BLaER1 (cell line): ENCODE measurements around the gene SENP8.
"Not testable (repeated sequence)": the region's sequence is repeated elsewhere in the genome, so short reads cannot be mapped to it uniquely, and the experiment has no call there.

Source experiments
- H3K27ac ChIP-seq: shearing (Covaris generic); formaldehyde crosslinking; 2 replicates; pipeline ENCODE4 v1.8.1; 2022
- H3K27me3 ChIP-seq: shearing (Covaris generic); formaldehyde crosslinking; 2 replicates; pipeline ENCODE4 v1.8.1; 2022
- H3K36me3 ChIP-seq: shearing (Covaris generic); formaldehyde crosslinking; 2 replicates; pipeline ENCODE4 v1.8.1; 2022
- H3K4me1 ChIP-seq: shearing (Covaris generic); formaldehyde crosslinking; 2 replicates; pipeline ENCODE4 v1.8.1; 2022
- H3K4me2 ChIP-seq: shearing (Covaris generic); formaldehyde crosslinking; 2 replicates; pipeline ENCODE4 v1.8.1; 2022
- H3K4me3 ChIP-seq: shearing (Covaris generic); formaldehyde crosslinking; 2 replicates; pipeline ENCODE4 v1.8.1; 2022
- H3K9ac ChIP-seq: shearing (Covaris generic); formaldehyde crosslinking; 2 replicates; pipeline ENCODE4 v1.8.1; 2022
- H3K9me3 ChIP-seq: shearing (Covaris generic); formaldehyde crosslinking; 2 replicates; pipeline ENCODE4 v1.8.1; 2022
- H4K20me1 ChIP-seq: shearing (Covaris generic); formaldehyde crosslinking; 2 replicates; pipeline ENCODE4 v1.8.1; 2022
- Cebpa-rat ChIP-seq: shearing (Covaris generic); IDR thresholded peaks from 2 replicates; pipeline ENCODE4 v1.8.1; 2022

SENP8 gene

GRCh38 chr15:72118017-72118978 lies at the start of gene SENP8, which contains the start of gene MYO9A:
Gene SENP8, plus strand, starts transcription at chr15:72118403. Its CDS starts 21,221 bp downstream, at chr15:72139624.
Gene MYO9A, minus strand, starts transcription at chr15:72118150. Its CDS starts 71,587 bp downstream, at chr15:72046563.
- no peaks in the 10 kb centered on the region for H3K36me3 ChIP-seq
- peaks cover 29% of the 10 kb centered on the region for H3K4me1 ChIP-seq
- H4K20me1 ChIP-seq, result peaks cover 40% of the 10 kb centered on the region
- peak within 1 kb of the TSS; percentile 98 for H3K4me3 ChIP-seq
- peak within 1 kb of the TSS; percentile 87 for H3K9ac ChIP-seq
- H3K27me3 ChIP-seq, result no peaks in the 10 kb centered on the region
- peak within 1 kb of the TSS; percentile 99 for H3K4me2 ChIP-seq
- H3K9me3 ChIP-seq, result no peaks in the 10 kb centered on the region
- peak within 1 kb of the TSS; percentile 89 for H3K27ac ChIP-seq
- peak; percentile 86 for TF ChIP-seq Cebpa-rat

- Histone ChIP-seq H3K4me2 (no peak overlapping the region), H3K9ac (no peak overlapping the region), H3K4me1 (peaks cover 18% of the 10 kb centered on the region), H4K20me1 (no peaks in the 10 kb centered on the region; the same call in 1 of the 2 replicates), H3K27ac (no peak overlapping the region), H3K36me3 (no peaks in the 10 kb centered on the region), H3K4me3 (no peak overlapping the region), H3K9me3 (peaks cover 10% of the 10 kb centered on the region; the same call in 1 of the 2 replicates), H3K27me3 (no peaks in the 10 kb centered on the region)
- no peak for TF ChIP-seq Cebpa-rat
Observed at GRCh38 chr15:72068856-72069255, 49.3 kb upstream of the SENP8 start.

- Histone ChIP-seq H3K27ac (no peak overlapping the region), H3K4me2 (peak overlapping the region; percentile 4; the same call in 1 of the 2 replicates), H4K20me1 (no peaks in the 10 kb centered on the region; the same call in 1 of the 2 replicates), H3K36me3 (no peaks in the 10 kb centered on the region), H3K4me3 (no peak overlapping the region), H3K9ac (no peak overlapping the region), H3K4me1 (peaks cover 18% of the 10 kb centered on the region), H3K9me3 (peaks cover 10% of the 10 kb centered on the region; the same call in 1 of the 2 replicates), H3K27me3 (no peaks in the 10 kb centered on the region)
- no peak for TF ChIP-seq Cebpa-rat
Observed at GRCh38 chr15:72070817-72071447, 47.3 kb upstream of the SENP8 start.

DNA sequence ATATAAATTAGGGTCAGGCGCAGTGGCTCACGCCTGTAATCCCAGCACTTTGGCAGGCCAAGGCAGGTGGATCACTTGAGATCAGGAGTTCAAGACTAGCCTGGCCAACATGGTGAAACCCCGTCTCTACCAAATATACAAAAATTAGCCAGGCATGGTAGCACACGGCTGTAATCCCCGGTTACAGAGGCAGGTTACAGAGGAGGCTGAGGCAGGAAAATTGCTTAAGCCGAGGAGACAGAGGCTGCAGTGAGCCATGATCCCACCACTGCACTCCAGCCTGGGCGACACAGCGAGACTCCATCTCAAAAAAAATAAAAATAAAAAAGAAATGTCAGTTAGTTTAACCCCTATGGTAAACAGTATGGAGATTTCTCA lies 46.8 kb upstream of the SENP8 start:
- peak overlapping the region; percentile 4; the same call in 1 of the 2 replicates for H3K4me2 ChIP-seq
- not testable (repeated sequence) for H3K27ac ChIP-seq

GRCh38 chr15:72074335-72075060 lies 43.7 kb upstream of the SENP8 start:
- Histone ChIP-seq H3K36me3 (no peaks in the 10 kb centered on the region), H3K4me2 (no peak overlapping the region), H3K9me3 (peaks cover 10% of the 10 kb centered on the region; the same call in 1 of the 2 replicates), H3K4me3 (no peak overlapping the region), H4K20me1 (no peaks in the 10 kb centered on the region; the same call in 1 of the 2 replicates), H3K27ac (no peak overlapping the region), H3K27me3 (no peaks in the 10 kb centered on the region), H3K4me1 (peaks cover 44% of the 10 kb centered on the region), H3K9ac (no peak overlapping the region)
- TF ChIP-seq Cebpa-rat, result no peak

More for the DNA sequence above, 46.8 kb upstream of the SENP8 start:
- H4K20me1 ChIP-seq, H3K4me3 ChIP-seq, H3K36me3 ChIP-seq, H3K9ac ChIP-seq, H3K27me3 ChIP-seq, H3K9me3 ChIP-seq: not testable (repeated sequence)
- peaks cover 18% of the 10 kb centered on the region for H3K4me1 ChIP-seq

DNA sequence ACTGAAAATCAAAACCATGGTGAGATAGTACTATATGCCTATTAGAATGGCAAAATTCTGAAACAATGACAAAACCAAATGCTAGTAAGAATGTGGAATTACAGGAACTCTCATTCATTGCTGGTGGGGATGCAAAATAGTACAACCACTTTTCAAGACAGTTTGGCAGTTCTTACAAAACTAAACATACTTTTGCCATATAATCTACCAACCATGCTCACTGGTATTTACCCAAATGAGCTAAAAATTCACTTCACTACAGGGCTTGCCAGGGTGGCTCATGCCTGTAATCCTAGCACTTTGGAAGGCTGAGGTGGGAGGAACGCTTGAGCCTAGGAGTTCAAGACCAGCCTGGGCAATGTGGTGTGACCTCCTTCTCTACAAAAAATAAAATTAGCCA lies 40.3 kb upstream of the SENP8 start:
- Histone ChIP-seq H3K4me2 (peak overlapping the region; percentile 67), H4K20me1 (no peaks in the 10 kb centered on the region), H3K9me3 (peaks cover 2% of the 10 kb centered on the region; the same call in 1 of the 2 replicates), H3K4me3 (no peak overlapping the region), H3K36me3 (no peaks in the 10 kb centered on the region), H3K27ac (peak overlapping the region; percentile 46; the same call in 1 of the 2 replicates), H3K27me3 (no peaks in the 10 kb centered on the region), H3K9ac (no peak overlapping the region), H3K4me1 (peaks cover 38% of the 10 kb centered on the region)
- no peak for TF ChIP-seq Cebpa-rat

- Histone ChIP-seq H3K9ac (0 out of 2 replicates have a peak overlapping the region, but pooled peaks have one; percentile 34), H3K4me1 (peaks cover 38% of the 10 kb centered on the region), H3K4me2 (peak overlapping the region; percentile 67), H3K4me3 (peak overlapping the region; percentile 23; the same call in 1 of the 2 replicates), H3K9me3 (no peaks in the 10 kb centered on the region), H3K36me3 (no peaks in the 10 kb centered on the region), H3K27ac (peak overlapping the region; percentile 46; the same call in 1 of the 2 replicates), H3K27me3 (no peaks in the 10 kb centered on the region), H4K20me1 (no peaks in the 10 kb centered on the region)
- no peak for TF ChIP-seq Cebpa-rat
Observed at GRCh38 chr15:72078887-72079286, 39.3 kb upstream of the SENP8 start.

GRCh38 chr15:72082176-72082575 lies 36.0 kb upstream of the SENP8 start:
- Histone ChIP-seq H3K4me2 (no peak overlapping the region), H3K27ac (no peak overlapping the region), H3K36me3 (peaks cover 20% of the 10 kb centered on the region), H3K27me3 (no peaks in the 10 kb centered on the region), H3K9me3 (peaks cover 18% of the 10 kb centered on the region; the same call in 1 of the 2 replicates), H3K9ac (no peak overlapping the region), H3K4me1 (peaks cover 34% of the 10 kb centered on the region), H4K20me1 (no peaks in the 10 kb centered on the region), H3K4me3 (no peak overlapping the region)
- TF ChIP-seq Cebpa-rat, result no peak

DNA sequence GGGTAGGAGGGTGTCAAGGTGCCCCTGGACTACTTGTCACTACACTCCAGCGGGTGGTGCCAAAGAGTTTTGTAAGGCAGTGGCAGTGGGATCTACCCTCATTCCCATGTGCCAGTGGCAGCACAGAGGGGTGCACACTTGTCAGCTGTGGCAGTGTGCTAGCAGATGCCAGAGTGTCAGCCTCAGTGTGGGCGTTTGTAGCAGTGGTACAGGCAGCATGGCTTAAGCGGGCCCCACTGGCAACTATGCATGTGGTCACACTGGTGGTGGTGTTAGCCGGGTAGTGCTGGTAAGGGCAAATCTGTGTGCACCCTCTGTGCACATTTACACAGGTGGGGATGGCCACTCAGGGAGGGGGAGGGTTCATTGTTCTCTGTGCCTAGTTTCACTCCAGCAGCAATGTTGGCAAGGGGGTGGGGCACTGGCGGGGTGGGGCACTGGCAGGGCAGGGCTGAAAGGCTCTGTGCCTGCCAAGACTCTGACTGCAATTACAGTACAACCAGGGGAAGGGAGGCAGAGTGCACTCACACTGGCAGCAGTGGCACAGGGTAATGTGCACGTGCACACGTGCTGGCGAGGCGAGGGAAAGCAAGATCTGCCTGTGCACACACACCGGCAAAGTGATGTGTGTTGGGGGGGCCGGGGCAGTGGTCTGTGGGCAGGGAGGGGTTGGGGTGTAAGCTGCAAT lies 32.0 kb upstream of the SENP8 start:
- Histone ChIP-seq H3K4me2 (no peak overlapping the region), H3K4me3 (no peak overlapping the region), H3K4me1 (no peaks in the 10 kb centered on the region), H3K27me3 (no peaks in the 10 kb centered on the region), H3K27ac (no peak overlapping the region), H3K9me3 (peaks cover 18% of the 10 kb centered on the region; the same call in 1 of the 2 replicates), H4K20me1 (no peaks in the 10 kb centered on the region), H3K36me3 (peaks cover 34% of the 10 kb centered on the region), H3K9ac (no peak overlapping the region)
- no peak for TF ChIP-seq Cebpa-rat
